GM23338 (cell line): ENCODE measurements around the gene DNAH11. TPM values are rescaled to one million over a fixed set of nuclear protein-coding genes. Genes with fewer than 3 reads are reported as not detected.

Experiments
- ATAC-seq: fragments of 200-7000 bp; cut with Tn5 transposase; 3 replicates; pipeline ENCODE4 v1.9.1; 2020
- DNase-seq: peaks from one replicate; pipeline ENCODE4 v3.0.0-alpha.2; 2015; ENCODE audit warnings: low spot score
- H2AFZ ChIP-seq: fragments of 200-600 bp; sonication (generic); 2 replicates; pipeline ENCODE4 v1.8.0; 2016; ENCODE audit warnings: antibody characterized with exemption, mild to moderate bottlenecking, moderate library complexity
- H3F3A ChIP-seq: fragments of 200-600 bp; sonication (generic); replicated peaks from 2 replicates; pipeline ENCODE4 v1.8.0; 2017; ENCODE audit warnings: antibody characterized with exemption, mixed run types, low read depth
- H3K27ac ChIP-seq: fragments of 200-600 bp; sonication (generic); 2 replicates; pipeline ENCODE4 v1.6.1; 2016; ENCODE audit warnings: low read depth
- H3K27me3 ChIP-seq: fragments of 200-600 bp; sonication (generic); 2 replicates; pipeline ENCODE4 v1.8.0; 2016; ENCODE audit warnings: mild to moderate bottlenecking, mixed run types, moderate library complexity; ENCODE audit not compliant: insufficient read depth
- H3K36me3 ChIP-seq: fragments of 200-600 bp; sonication (generic); 2 replicates; pipeline ENCODE4 v1.8.0; 2016; ENCODE audit warnings: mild to moderate bottlenecking; ENCODE audit not compliant: insufficient read depth
- H3K4me1 ChIP-seq: fragments of 200-600 bp; sonication (generic); 2 replicates; pipeline ENCODE4 v1.8.0; 2016; ENCODE audit warnings: mild to moderate bottlenecking, moderate library complexity; ENCODE audit not compliant: insufficient read depth
- H3K4me2 ChIP-seq: fragments of 200-600 bp; sonication (generic); 2 replicates; pipeline ENCODE4 v1.7.1; 2017; ENCODE audit warnings: mixed run types
- H3K4me3 ChIP-seq: fragments of 200-600 bp; sonication (generic); 2 replicates; pipeline ENCODE4 v1.6.1; 2016; ENCODE audit warnings: mixed run types
- H3K79me2 ChIP-seq: fragments of 200-600 bp; sonication (generic); replicated peaks from 2 replicates; pipeline ENCODE4 v1.8.0; 2017; ENCODE audit warnings: mild to moderate bottlenecking; ENCODE audit not compliant: insufficient read depth
- H3K9me2 ChIP-seq: fragments of 200-600 bp; sonication (generic); 2 replicates; pipeline ENCODE4 v1.8.0; 2017; ENCODE audit not compliant: insufficient read depth
- H4K20me1 ChIP-seq: fragments of 200-600 bp; sonication (generic); replicated peaks from 2 replicates; pipeline ENCODE4 v1.8.0; 2017; ENCODE audit warnings: mild to moderate bottlenecking; ENCODE audit not compliant: insufficient read depth
- H3K27ac Mint-ChIP-seq: 2 replicates; pipeline ENCODE4 v1.8.0; 2020; ENCODE audit warnings: inconsistent platforms, mild to moderate bottlenecking, moderate library complexity, mixed read lengths
- H3K27me3 Mint-ChIP-seq: 3 replicates; pipeline ENCODE4 v1.8.0; 2022; ENCODE audit warnings: low read depth, mild to moderate bottlenecking, moderate library complexity, mixed read lengths, inconsistent platforms; ENCODE audit not compliant: insufficient read depth, poor library complexity
- H3K36me3 Mint-ChIP-seq: 3 replicates; pipeline ENCODE4 v1.8.0; 2021; ENCODE audit warnings: low read depth, mild to moderate bottlenecking, inconsistent platforms, moderate library complexity, mixed read lengths
- H3K4me1 Mint-ChIP-seq: 3 replicates; pipeline ENCODE4 v1.8.0; 2020; ENCODE audit warnings: mild to moderate bottlenecking, inconsistent platforms, mixed read lengths
- H3K4me3 Mint-ChIP-seq: 3 replicates; pipeline ENCODE4 v1.8.0; 2021; ENCODE audit warnings: moderate library complexity, mild to moderate bottlenecking, inconsistent platforms, mixed read lengths
- H3K9me3 Mint-ChIP-seq: 3 replicates; pipeline ENCODE4 v1.8.0; 2020; ENCODE audit warnings: moderate library complexity, mild to moderate bottlenecking, inconsistent platforms, mixed read lengths
- ETS1 ChIP-seq: IDR thresholded peaks from 2 replicates; pipeline ENCODE4 v1.6.1; 2016; ENCODE audit warnings: antibody characterized with exemption
- EZH2 ChIP-seq: fragments of 200-600 bp; sonication (generic); IDR thresholded peaks from one replicate; pipeline ENCODE4 v1.8.0; 2017; ENCODE audit warnings: antibody characterized with exemption, mild to moderate bottlenecking, low read depth; ENCODE audit not compliant: unreplicated experiment
- JUNB ChIP-seq: IDR thresholded peaks from one replicate; pipeline ENCODE4 v1.6.1; 2016; ENCODE audit warnings: antibody characterized with exemption; ENCODE audit not compliant: unreplicated experiment
- STAT1 ChIP-seq: IDR thresholded peaks from one replicate; pipeline ENCODE4 v1.6.1; 2016; ENCODE audit warnings: antibody characterized with exemption; ENCODE audit not compliant: unreplicated experiment
- ZNF114 ChIP-seq: fragments of 250-450 bp; sonication (Bioruptor Pico); IDR thresholded peaks from 2 replicates; pipeline ENCODE4 v1.5.0; 2020; ENCODE audit warnings: mild to moderate bottlenecking, moderate library complexity
- ZNF462 ChIP-seq: fragments of 250-450 bp; sonication (Bioruptor Pico); IDR thresholded peaks from 2 replicates; pipeline ENCODE4 v1.5.0; 2020; ENCODE audit warnings: mild to moderate bottlenecking, moderate library complexity
- polyA plus RNA-seq: library from polyadenylated mRNA; unstranded; fragments of >200 nt; fragmentation: Nextera tagmentation; extraction: Ambion mirVana; gene quantifications from 2 replicates; pipeline ENCODE4 v1.2.1, GENCODE V29; 2016
- total RNA-seq: library from RNA; depleted of rRNA; stranded (reverse); fragments of >200 nt; shearing (Covaris generic); gene quantifications from 2 replicates; pipeline ENCODE4 v1.2.3, GENCODE V29; 2014

The DNAH11 gene
- total and polyA plus RNA-seq, 2 experiments from 2014 or later: 9.3 TPM

GRCh38 chr7:21548491-21548890 is 5.7 kb downstream of the DNAH11 start (continued):
- no peak for TF ChIP-seq ZNF462 (CRISPR knock-in tag)
- TF ChIP-seq JUNB: no peak
- no peak for TF ChIP-seq ETS1
- TF ChIP-seq STAT1: no peak

GRCh38 chr7:21550076-21550475 is 7.2 kb downstream of the DNAH11 start:
- no peak overlapping the region for H3K27ac ChIP-seq
- no peaks in the 10 kb centered on the region for H3K79me2 ChIP-seq
- H4K20me1 ChIP-seq: no peaks in the 10 kb centered on the region
- no peak overlapping the region for H3K4me2 ChIP-seq
- H3K27ac Mint-ChIP-seq: no peak overlapping the region
- no peaks in the 10 kb centered on the region for H3K9me2 ChIP-seq
- H3K4me3 Mint-ChIP-seq: no peak overlapping the region
- H3K27me3 ChIP-seq: peaks cover 2% of the 10 kb centered on the region; the same call in 1 of the 2 replicates
- peaks cover 25% of the 10 kb centered on the region for H3K4me1 ChIP-seq
- no peak overlapping the region for H2AFZ ChIP-seq
- peaks cover 32% of the 10 kb centered on the region for H3K4me1 Mint-ChIP-seq
- no peak for ATAC-seq
- peaks cover 4% of the 10 kb centered on the region for H3K27me3 Mint-ChIP-seq
- no peaks in the 10 kb centered on the region for H3K36me3 ChIP-seq
- no peak for DNase-seq
- H3K4me3 ChIP-seq: no peak overlapping the region
- 0 out of 2 replicates have a peak, but pooled peaks cover 7% of the 10 kb centered on the region for H3F3A ChIP-seq
- H3K9me3 Mint-ChIP-seq: no peaks in the 10 kb centered on the region
- no peaks in the 10 kb centered on the region for H3K36me3 Mint-ChIP-seq
- no peak for TF ChIP-seq ETS1
- no peak for TF ChIP-seq ZNF114 (CRISPR knock-in tag)
- no peak for TF ChIP-seq EZH2
- TF ChIP-seq ZNF462 (CRISPR knock-in tag): no peak
- no peak for TF ChIP-seq STAT1
